ENCODE measurements around the gene PER3.

PER3 gene

GRCh38 chr1:7783826-7784491 is at the start of gene PER3:
Gene PER3, plus strand, starts transcription at chr1:7784291. Its CDS starts 587 bp downstream, at chr1:7784878.
- DNase-seq, result peak; percentile 95 to 99 (median 98)

GRCh38 chr1:7738044-7738443 is 46.0 kb upstream of the PER3 start:
- intact Hi-C loops (cut with DNase I), result no loop called here

More at GRCh38 chr1:7783826-7784491, at the start of gene PER3:
- intact Hi-C loops (cut with DNase I), result loop anchor here (1.0 kb wide), 1 partner anchor 13 kb away; the partner anchor contains the start of gene VAMP3

GRCh38 chr1:7743346-7743745 is 40.7 kb upstream of the PER3 start:
- intact Hi-C loops (cut with DNase I), result no loop called here
- peak in 1 of 42 donors; percentile 36 for DNase-seq

More at GRCh38 chr1:7738044-7738443, 46.0 kb upstream of the PER3 start:
- peak in 1 of 42 donors; percentile 26 for DNase-seq

GRCh38 chr1:7744882-7745281 is 39.2 kb upstream of the PER3 start:
- intact Hi-C loops (cut with DNase I), result no loop called here
- DNase-seq, result no peak

GRCh38 chr1:7745783-7746182 is 38.3 kb upstream of the PER3 start:
- DNase-seq, result peak in 1 of 42 donors; percentile 17
- intact Hi-C loops (cut with DNase I), result no loop called here

GRCh38 chr1:7747605-7748004 is 36.5 kb upstream of the PER3 start:
- intact Hi-C loops (cut with DNase I), result no loop called here
- peak in 1 of 42 donors; percentile 21 for DNase-seq

GRCh38 chr1:7749126-7749525 is 35.0 kb upstream of the PER3 start:
- intact Hi-C loops (cut with DNase I), result no loop called here
- DNase-seq, result peak in 1 of 42 donors; percentile 36

- intact Hi-C loops (cut with DNase I), result no loop called here
- DNase-seq, result no peak
These were observed 32.9 kb upstream of the PER3 start for GRCh38 chr1:7751174-7751573.

- intact Hi-C loops (cut with DNase I), result loop anchor here (2.0 kb wide), 1 partner anchor 86 kb away; no protein-coding TSS in a partner anchor
- DNase-seq, result peak in 41 of 42 donors; percentile 14 to 92 (median 74)
These were observed 31.3 kb upstream of the PER3 start for GRCh38 chr1:7752512-7753417.

- intact Hi-C loops (cut with DNase I), result loop anchor here (2.0 kb wide), 1 partner anchor 87 kb away; no protein-coding TSS in a partner anchor
These were observed 30.4 kb upstream of the PER3 start for GRCh38 chr1:7753641-7754040.

GRCh38 chr1:7754234-7754633 is 29.9 kb upstream of the PER3 start:
- intact Hi-C loops (cut with DNase I), result no loop called here
- no peak for DNase-seq

More at GRCh38 chr1:7753641-7754040, 30.4 kb upstream of the PER3 start:
- DNase-seq, result no peak

- intact Hi-C loops (cut with DNase I), result no loop called here
- DNase-seq, result no peak
These were observed 28.6 kb upstream of the PER3 start for GRCh38 chr1:7755448-7755847.

- no peak for DNase-seq
- intact Hi-C loops (cut with DNase I), result no loop called here
These were observed 23.8 kb upstream of the PER3 start for GRCh38 chr1:7760245-7760644.

- no peak for DNase-seq
- intact Hi-C loops (cut with DNase I), result no loop called here
These were observed 23.0 kb upstream of the PER3 start for GRCh38 chr1:7761103-7761502.

GRCh38 chr1:7767176-7767575 is 16.9 kb upstream of the PER3 start:
- intact Hi-C loops (cut with DNase I), result no loop called here
- DNase-seq, result peak in 1 of 42 donors; percentile 10

GRCh38 chr1:7768583-7768982 is 15.5 kb upstream of the PER3 start:
- peak in 1 of 42 donors; percentile 12 for DNase-seq
- intact Hi-C loops (cut with DNase I), result no loop called here

GRCh38 chr1:7769673-7770412 is 14.2 kb upstream of the PER3 start:
- intact Hi-C loops (cut with DNase I), result no loop called here
- DNase-seq, result peak in 1 of 42 donors; percentile 36

GRCh38 chr1:7770669-7770996 is 13.5 kb upstream of the PER3 start:
- no peak for DNase-seq
- intact Hi-C loops (cut with DNase I), result no loop called here

Data from head of caudate nucleus (tissue), 42 donors.